Measurements from ENCODE around the gene PLP2.

PLP2 gene

GRCh38 chrX:49220100-49220499, 48.4 kb downstream of the PLP2 start:
- FAIRE-seq (no peak), DNase-seq (ENCODE audit: insufficient read length) (no peak)
- no peak for TF ChIP-seq POLR2A (IDR thresholded peaks at IDR 0.05; ENCODE audit: low read depth, low read length)
- no peak for TF ChIP-seq TAF1 (IDR thresholded peaks at IDR 0.05; ENCODE audit: borderline replicate concordance, low read depth, low read length)
- TF ChIP-seq POLR2AphosphoS5 (IDR thresholded peaks at IDR 0.05; ENCODE audit: low read depth, low read length), result no peak

GRCh38 chrX:49221868-49222267, 50.2 kb downstream of the PLP2 start:
- DNase-seq (ENCODE audit: insufficient read length), result no peak
- FAIRE-seq, result no peak
- no peak for TF ChIP-seq POLR2AphosphoS5 (IDR thresholded peaks at IDR 0.05; ENCODE audit: low read depth, low read length)
- no peak for TF ChIP-seq TAF1 (IDR thresholded peaks at IDR 0.05; ENCODE audit: borderline replicate concordance, low read depth, low read length)
- no peak for TF ChIP-seq POLR2A (IDR thresholded peaks at IDR 0.05; ENCODE audit: low read depth, low read length)
